Measurements from ENCODE around the gene OSGEP.

The OSGEP gene

DNA sequence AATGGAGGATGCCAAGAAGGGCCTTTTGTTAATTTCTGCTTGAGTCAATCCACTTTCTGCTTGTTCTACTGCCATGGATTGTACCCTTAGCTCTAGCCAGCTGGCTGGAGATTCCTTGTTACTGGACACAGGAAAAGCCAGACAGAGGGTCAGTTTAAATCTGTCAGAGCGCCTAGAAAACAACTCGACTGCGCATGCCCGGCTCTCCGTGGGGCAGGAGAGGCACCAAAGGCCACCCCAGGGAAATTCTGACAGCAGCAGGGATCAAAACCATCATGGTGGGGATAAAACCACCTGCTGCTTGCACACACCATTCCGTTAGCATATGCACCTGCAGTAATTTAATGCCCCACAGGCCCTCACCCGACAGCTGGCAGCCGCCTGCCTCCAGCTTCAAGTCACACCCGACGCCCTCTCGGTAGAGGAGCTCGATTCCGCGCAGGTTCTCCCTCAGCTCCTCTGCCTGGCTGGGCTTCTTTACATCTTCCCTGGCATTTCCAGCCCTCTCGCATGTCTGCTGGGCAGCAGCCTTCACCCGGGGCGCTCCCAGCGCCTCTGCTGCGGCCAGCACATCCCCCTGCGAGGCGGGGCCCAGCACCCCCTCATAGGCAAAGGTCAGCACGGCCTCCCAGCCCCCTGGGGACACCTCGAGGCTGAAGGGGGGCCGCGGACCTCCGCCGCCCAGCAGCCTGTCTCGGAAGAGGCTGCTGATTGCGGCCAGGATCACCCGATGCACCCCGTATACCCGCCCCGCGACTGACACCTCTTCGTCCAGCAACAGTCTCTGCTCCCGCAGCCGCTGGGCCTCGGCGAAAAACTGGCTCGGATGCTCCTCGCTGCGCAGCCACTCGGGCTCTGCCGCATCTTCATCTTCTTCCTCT lies 19.7 kb downstream of the OSGEP start:
- no peak for DNase-seq (ENCODE audit: low read depth in 1 of 2, low spot score in 1 of 2)

DNA sequence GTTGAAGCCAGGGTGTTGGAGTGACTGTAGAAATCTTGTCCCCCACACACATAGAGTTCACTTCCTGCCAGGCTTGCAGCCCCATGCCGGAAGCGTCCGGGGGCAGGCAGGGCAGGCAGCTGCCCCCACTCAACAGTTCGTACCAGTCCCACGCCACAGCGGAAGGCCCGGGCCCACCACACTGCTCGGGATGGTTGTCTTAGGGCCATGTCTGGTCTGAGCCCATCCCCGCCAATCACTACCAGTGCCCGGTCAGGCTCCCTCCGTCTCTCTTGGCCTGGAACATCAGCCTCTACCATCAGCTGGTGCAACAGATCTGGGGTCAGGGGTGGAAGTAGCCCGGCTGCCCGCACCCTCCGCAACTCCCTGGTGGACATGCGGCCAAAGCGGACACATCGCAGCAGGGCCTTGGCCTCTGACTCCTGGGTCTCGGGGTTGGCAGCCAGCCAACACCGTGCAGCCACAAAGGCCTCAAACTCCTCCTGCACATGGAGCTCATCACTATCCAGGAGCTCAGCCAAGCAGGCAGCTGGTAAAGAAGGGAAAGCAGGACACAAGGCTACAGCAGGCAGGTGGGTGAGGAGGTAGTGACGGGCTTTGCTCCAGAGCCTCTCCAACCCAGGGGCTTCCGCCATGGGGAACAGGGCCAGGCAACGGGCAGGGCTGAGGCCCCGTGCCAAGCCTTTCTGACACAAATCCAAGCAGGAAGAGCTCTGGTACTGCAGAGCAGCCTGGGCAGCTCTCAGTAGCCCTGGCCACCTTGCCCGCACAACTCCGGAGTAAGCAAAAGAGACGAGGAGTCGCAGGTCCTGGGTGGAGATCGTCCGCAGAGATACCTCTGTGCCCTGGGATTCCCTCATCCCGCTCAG lies 24.6 kb downstream of the OSGEP start:
- no peak for DNase-seq (ENCODE audit: low read depth in 1 of 2, low spot score in 1 of 2)

DNA sequence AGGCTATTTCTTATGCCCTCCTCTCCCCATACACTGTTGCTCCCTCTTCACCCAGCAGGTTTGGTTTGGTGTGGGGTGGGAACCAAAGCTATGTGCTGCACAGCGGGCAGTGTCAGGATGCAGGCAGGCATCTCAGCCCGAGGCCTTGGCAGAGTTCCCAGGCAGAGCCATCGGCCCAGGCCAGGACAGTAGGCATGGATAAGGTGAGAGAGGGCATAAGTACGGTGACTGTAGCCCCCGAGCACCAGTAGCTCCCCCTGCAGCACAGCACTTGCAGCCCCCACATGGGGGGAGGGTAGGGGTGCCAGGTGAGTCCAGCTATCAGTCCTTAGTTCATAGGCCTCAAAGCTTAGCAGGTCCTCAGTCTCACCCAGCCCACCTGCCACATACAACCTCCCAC lies 25.8 kb downstream of the OSGEP start:
- no peak for DNase-seq (ENCODE audit: low read depth in 1 of 2, low spot score in 1 of 2)

DNA sequence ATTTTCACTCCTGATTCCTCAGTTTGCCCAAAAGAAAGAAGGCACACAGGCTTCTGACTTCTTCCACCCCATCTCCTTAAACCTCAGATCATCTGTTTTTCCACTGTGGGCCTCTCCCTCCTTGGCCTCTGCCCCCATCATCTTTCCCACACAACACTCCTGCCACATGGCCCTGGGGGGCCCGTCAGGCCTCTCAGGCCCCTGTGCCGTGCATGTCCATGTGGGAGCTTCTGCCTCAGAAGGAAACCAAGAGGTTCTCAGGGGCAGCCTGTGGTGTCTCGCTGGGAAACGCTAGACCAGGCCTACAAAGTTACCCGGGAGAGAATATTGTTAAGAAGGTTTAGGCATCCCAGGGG lies 26.6 kb downstream of the OSGEP start:
- no peak for DNase-seq (ENCODE audit: low read depth in 1 of 2, low spot score in 1 of 2)

DNA sequence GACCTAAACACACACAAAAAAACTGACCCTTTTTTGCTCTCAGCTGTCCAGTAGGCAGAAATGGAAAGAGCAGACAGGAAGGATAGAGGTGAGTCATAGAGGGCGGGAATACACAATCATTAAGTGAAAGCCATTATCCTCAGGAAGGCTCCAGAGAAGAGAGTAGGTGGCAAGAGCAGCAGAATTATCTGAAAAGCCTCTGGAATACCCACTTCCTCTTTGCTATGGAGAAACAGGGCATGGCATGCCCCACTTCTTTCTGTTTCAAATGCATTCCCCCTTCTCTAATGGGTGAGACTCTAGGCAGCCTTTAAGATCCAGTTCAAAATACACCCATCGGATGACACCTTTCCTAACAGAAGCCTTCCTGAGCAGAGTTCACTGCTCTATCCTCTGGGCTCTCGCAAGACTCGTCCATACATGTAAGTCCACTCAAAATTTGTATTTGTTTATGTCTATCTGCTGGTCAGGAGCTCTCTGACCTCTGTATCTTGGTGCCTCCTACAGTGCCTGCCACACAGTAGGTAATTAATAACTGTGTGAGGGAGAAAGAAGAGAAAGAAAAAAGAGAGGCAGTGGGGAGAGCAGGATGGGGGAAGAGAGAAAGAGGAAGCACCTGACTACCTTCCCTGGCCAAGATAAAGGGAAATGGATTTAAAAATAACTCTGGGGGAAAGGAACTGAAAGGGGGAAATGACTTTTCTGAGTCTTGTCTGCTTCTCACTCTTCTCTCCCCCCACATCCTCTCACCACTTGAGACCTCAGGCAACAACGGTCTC lies 27.2 kb downstream of the OSGEP start:
- no peak for DNase-seq (ENCODE audit: low read depth in 1 of 2, low spot score in 1 of 2)

DNA sequence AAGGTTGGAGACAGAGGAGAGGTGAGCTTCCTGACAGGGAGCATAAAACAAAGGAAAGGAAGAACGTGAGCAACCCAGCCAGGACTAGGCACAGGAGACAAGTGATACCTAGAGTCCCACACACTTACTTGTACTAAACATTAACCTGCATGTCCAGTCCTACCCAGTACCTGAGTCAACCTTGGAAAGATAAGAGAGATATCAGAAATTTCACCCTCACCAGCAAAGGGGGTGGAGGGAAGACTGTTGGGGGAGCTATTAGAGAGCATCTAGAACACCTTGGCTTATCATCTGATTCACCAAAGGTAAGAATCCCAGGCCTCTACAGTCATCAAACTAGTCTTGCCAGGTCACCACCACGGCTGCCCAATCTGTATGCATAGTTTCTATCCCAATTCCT lies 29.8 kb downstream of the OSGEP start:
- no peak for DNase-seq (ENCODE audit: low read depth in 1 of 2, low spot score in 1 of 2)

DNA sequence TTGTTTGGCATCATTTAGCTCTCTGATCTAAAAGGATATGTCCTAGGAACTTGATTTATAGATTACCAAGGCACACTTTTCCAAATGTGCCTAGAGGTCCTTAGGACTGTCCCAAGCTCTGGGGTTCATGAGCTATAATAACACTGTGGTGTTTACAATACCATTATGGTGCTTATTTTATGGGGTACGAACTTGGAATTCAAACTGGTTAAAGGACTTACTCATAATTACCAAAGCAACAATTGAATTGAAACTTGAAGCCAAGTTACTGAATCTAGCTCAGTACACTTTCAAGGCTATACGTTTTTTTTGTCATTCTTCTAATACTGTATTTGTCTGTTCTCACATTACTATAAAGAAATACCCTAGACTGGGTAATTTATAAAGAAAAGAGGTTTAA lies 31.7 kb downstream of the OSGEP start:
- no peak for DNase-seq (ENCODE audit: low read depth in 1 of 2, low spot score in 1 of 2)

DNA sequence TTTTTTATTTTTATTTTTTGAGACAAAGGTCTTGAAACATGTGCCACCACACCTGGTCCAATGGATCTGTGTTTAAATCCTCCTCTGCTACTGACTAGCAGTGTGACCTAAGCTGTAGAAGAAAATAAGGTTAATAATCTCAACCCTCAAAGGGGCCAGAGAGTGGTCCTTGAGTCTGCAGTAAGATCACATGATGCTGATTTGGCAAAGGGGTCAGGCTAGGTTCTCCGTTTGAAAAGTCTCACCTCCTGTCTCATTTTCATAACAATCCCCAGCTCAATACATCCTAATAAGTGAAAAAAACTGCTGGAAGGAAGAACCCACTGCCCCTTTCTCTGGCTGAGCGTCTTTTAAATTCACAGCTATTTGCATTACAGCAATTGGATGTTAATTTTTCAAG lies 33.3 kb downstream of the OSGEP start:
- no peak for DNase-seq (ENCODE audit: low read depth in 1 of 2, low spot score in 1 of 2)

DNA sequence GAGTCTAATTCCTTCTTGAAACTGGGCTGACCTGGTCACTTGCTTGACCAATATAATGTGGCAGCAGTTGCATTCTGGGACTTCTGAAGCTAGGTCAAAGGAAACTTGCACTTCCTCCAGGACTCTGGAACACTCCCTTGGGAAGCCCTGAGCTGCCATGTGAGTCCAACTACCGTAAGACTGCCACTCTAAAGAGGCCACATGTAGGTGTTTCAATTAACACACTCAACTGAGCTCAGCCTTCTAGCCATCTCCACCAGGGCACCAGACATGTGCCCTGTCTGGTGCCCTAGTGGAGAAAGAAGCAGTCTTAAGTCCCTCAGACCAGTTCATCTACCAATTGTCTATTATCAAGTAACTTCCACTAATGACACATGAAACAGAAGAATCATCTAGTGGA lies 35.2 kb downstream of the OSGEP start:
- DNase-seq (ENCODE audit: low read depth in 1 of 2, low spot score in 1 of 2), result no peak

DNA sequence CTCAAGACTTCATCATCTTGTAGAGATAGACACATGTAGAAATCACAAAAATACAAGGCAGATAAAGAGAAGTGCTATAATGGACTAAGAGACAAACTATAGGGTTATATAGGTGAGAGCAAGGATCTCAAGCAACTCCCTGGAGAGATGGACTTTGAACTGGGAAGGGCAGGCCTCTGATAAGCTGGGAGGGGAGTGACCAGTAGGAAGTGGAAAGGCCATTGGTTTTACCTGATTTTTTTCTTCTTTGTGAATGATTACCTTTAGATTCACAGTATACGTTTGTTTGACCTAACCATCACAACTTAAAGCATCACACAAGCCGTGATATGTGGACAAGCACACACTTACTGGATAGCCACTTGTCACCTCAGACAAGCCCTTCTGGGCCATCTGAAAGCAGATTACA lies 36.1 kb downstream of the OSGEP start:
- DNase-seq (ENCODE audit: low read depth in 1 of 2, low spot score in 1 of 2), result no peak

DNA sequence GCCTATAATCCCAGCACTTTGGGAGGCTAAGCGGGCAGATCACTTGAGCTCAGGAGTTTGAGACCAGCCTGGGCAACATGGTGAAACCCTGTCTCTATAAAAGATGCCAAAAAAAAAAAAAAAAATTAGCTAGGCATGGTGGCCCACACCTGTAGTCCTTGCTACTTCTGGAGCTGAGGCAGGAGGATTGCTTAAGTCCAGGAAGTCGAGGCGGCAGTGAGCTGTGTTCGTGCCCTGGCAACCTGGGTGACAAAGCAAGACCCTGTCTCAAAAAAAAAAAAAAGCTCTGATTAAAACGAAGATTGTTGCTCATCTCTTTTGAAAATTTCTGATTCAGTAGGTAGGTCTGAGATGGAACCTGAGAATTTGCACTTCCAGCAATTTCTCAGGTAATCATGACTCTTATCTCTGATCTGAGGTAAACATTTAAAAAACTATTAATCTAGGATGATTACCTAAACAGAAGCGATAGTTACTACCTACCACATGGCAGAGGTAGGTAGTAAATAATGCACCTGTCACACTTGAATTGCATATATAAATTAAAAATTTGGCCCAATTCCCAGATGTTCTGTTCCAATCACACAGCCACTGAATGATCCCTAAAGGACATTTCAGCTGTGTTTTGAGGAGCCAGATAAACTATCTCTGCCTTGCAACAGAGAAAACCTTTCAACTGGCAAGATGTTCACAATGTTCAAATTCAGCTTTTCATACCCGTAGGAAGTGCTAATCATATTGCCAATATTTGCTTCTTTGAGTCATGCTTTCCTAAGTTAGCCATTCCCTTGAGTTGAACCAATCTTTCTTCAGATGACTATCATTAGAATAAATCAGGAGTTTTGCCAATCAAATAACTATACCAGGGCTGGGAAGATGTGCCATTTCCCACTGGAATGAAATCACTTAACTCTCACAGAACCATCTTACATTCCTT lies 37.1 kb downstream of the OSGEP start:
- DNase-seq (ENCODE audit: low read depth in 1 of 2, low spot score in 1 of 2), result no peak

DNA sequence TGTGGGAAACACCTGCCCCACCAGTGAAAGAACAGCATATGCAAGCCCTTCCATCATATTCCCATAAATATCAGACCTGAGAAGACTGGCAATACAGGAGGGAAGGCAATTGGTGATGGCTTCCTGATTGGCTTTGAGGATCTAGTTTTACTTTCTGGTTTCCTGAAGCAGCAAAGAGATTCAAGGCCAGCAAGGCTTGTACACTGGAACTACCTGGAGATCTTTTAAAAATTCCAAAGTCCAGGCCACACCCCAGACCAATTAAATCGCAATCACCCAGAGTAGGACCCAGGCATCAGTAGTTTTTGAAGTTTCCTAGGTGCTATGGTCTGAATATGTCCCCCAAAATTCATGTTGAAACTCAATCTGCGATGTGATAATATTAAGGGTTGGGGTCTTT lies 38.4 kb downstream of the OSGEP start:
- no peak for DNase-seq (ENCODE audit: low read depth in 1 of 2, low spot score in 1 of 2)

DNA sequence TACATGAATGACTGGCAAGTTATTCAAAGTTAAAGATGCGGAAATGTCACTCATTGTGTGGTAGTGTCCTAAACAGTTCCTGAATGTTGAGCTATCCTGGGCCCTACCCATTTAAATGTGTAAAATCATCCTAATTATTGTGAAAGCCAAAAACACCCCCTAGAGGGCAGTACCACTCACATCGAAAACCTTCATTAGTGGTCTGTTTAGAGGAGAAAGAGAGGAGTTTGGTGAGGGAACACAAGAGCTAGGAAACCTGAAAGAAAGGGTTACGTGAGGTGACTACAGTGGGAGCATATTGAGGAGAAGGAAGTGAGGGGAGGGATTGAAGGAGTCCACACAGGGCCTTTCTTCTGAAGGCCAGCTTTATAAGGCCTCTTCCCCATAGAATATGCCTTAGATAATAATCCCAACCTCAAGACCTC lies 38.8 kb downstream of the OSGEP start:
- no peak for DNase-seq (ENCODE audit: low read depth in 1 of 2, low spot score in 1 of 2)

DNA sequence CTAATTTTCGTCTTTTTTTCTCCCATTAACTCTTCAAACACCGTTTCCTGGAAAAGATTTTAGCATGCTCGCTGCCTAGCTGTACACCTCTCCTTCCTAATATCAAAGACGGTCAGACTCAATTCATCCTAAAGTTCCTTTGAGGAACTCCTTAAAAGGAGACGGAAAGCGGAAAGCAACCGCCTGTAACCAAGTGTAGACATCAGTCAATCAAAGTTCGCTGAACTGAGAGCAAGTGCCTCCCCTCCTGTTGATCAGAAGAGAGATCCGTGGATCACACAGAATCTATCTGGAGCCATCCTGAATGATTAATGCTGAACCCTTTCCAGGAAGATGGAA lies 40.9 kb downstream of the OSGEP start:
- no peak for DNase-seq (ENCODE audit: low read depth in 1 of 2, low spot score in 1 of 2)

DNA sequence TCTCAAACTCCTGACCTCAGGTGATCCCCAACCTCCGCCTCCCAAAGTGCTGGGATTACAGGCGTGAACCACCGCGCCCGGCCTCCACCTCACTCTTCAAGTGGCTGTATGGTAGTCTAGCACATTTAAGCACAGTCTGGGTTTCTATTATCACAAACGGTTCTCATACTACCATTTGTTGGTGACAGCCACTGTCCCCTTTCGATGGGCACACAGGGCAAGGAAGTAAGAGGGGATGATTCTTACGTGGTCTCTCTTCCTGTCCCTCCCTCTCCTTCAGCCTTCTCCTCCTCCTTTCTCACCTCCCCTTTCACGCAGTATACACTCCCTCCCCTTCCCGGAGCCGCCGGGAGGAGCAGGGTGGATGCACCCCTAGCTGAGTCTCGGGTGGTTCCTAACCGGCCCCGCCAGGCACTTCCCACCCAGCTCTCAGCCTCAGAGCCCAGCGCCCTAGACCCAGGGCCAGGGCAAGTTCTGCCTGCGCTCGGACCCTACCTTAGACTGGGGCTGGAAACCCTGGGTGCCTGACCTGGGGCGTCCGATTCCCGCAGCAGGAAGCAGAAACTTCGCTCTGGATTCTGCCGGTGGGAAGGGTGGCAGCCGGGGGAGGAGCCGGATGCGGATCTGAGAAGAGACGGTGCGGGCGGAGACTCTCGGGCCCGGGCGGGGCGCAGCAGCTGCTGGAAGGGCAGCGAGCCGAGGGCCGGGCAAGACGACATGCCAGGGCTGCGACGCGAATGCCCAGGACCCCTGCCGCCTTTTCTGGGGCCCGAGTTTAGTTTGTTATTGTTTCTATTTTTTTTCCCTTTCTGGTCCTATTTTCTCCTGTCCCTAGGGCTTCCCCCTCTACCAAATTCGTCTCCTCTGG lies 41.5 kb downstream of the OSGEP start, which contains the start of gene TEP1:
Gene TEP1 (minus strand): TSS at position 626 of the 868 bp plus-strand sequence. CDS start 5,062 bp downstream, outside the sequence.
- peak; percentile 42 to 60 for DNase-seq (ENCODE audit: low read depth in 1 of 2, low spot score in 1 of 2)

DNA sequence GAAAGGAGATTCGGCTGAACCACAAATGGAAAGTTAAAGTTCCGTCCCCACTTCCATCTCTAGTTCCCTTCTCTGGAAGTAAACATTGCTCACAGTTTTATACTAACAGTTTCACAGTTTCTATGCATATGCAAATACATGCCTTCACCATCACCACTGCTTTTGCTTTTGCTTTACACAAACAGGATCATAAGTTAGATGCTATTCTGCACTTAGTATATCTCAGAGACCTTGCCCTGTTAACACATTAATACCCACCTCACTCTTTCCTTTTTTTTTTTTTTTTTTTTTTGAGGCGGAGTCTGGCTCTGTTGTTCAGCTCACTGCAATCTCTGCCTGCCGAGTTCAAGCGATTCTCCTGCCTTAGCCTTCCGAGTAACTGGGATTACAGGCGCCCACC lies 42.2 kb downstream of the OSGEP start:
- no peak for DNase-seq (ENCODE audit: low read depth in 1 of 2, low spot score in 1 of 2)

DNA sequence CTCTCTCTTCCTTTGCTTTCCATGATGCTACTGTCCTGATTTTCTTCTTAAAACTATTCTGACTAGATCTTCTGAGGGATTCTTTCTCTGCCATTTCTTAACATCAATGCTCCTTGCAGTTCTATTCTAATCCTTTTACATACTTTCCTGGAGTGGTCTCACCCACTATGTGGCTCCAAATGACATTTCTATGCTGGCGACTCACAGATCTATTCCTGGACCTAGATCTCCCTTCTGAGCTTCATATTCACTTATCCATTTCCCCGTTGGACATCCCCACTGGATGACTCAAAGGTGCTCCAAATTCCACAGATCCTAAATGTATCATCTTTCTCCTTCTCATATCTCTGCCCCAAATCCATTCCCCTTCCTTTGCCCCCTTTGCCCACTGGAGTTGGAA lies 45.4 kb downstream of the OSGEP start:
- no peak for DNase-seq (ENCODE audit: low read depth in 1 of 2, low spot score in 1 of 2)

DNA sequence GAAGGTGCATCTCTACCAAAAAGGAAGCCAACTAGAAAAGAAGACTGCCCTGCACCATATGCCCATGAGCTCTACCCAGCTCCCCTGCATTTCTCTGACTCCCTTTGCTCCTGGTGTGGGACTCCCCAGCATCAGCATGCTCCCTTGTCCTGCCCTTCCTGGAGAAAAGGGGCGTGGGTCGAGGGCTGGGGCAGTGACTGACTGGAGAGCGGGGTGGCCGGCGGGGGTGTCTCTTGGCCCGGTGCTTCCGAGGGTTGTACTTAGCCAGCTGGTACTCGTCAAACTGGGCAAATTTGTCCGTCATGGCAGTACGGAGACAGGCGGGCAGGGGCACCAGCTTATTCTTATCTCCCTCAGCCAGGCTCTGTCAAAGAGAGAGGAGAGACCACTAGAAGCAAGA lies 51.1 kb downstream of the OSGEP start:
- no peak for DNase-seq (ENCODE audit: low read depth in 1 of 2, low spot score in 1 of 2)

DNA sequence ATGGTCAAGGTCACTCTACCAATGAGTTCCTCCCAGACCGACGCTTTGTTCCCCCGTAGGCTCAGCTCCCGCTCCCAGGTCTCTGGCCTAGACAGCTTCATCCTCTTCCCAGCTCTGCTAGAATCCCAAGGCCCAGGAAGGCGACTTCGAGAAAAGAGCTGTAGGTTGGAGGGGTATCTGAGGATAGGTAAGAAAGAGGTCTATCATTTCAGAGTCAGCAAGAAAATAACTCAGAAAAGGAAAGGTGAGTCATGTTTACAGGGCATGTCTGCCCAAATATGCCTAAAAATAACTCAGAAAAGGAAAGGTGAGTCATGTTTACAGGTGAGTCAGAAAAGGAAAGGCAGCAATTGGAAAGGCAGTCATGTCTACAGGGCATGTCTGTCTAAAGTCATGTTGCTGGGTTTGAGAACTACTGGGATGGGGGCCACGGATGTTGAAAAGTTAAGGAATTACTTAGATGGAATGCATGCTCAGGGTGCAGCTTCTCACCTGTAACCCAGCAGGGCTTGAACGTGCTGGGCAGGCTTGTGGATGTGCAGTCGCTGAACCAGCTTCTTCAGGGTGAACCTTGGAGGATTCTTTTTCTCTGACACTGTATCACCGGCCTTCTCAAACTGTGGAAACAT lies 53.5 kb downstream of the OSGEP start:
- no peak for DNase-seq (ENCODE audit: low read depth in 1 of 2, low spot score in 1 of 2)

Data from stimulated activated CD4-positive, alpha-beta T cell treated with anti-CD3 and anti-CD28 coated beads, Interleukin-15, amount 100 ng/mL, for 1 hour (primary cell).